T-helper 17 cell (primary cell): ENCODE results near the gene DCTN2. TPM values are rescaled to one million over a fixed set of nuclear protein-coding genes. Genes with fewer than 3 reads are reported as not detected.
A peak's percentile ranks its signal among the peaks of the same experiment; 100 is the strongest.
"Not testable (repeated sequence)": the region's sequence is repeated elsewhere in the genome, so short reads cannot be mapped to it uniquely, and the experiment has no call there.

Source experiments
- ATAC-seq: fragments of 150-1000 bp; cut with Tn5 transposase; 2 replicates; pipeline ENCODE4 v1.10.0; 2021; ENCODE audit warnings: mild to moderate bottlenecking, moderate library complexity
- DNase-seq, 3 donors: peaks; one replicate each; pipeline versions ENCODE4 v3.0.0 to v3.0.0-alpha.2; 2020 to 2021
- H3K9me3 ChIP-seq: one replicate; pipeline ENCODE4 v1.7.0; 2013; ENCODE audit warnings: low read length, mild to moderate bottlenecking; ENCODE audit not compliant: control insufficient read depth, poor library complexity, severe bottlenecking
- H3K27ac Mint-ChIP-seq: one replicate; pipeline ENCODE4 v1.8.0; 2022; ENCODE audit warnings: mild to moderate bottlenecking, moderate library complexity, mixed read lengths
- H3K27me3 Mint-ChIP-seq: one replicate; pipeline ENCODE4 v1.8.0; 2022; ENCODE audit warnings: mixed read lengths
- H3K36me3 Mint-ChIP-seq: one replicate; pipeline ENCODE4 v1.8.0; 2022; ENCODE audit warnings: low read depth, mixed read lengths
- H3K4me1 Mint-ChIP-seq: one replicate; pipeline ENCODE4 v1.8.0; 2022; ENCODE audit warnings: mild to moderate bottlenecking, mixed read lengths
- H3K4me3 Mint-ChIP-seq: one replicate; pipeline ENCODE4 v1.8.0; 2022; ENCODE audit warnings: mild to moderate bottlenecking, moderate library complexity, mixed read lengths
- total RNA-seq, 4 donors: library from RNA in 2 of 4; stranded (reverse) in 2 of 4; gene quantifications; one replicate each; pipeline ENCODE4 v1.2.3 and lab custom pipeline; 2022 to 2026

Gene DCTN2
- 10 to 100 TPM; 63.9 to 78.8 TPM for total RNA-seq
- total RNA-seq (lab: John Stamatoyannopoulos, UW): 51.1 to 86.6 reads per million in 2 donors

- peak; percentile 98 for ATAC-seq
- peak within 1 kb of the TSS; percentile 97 for H3K4me3 Mint-ChIP-seq
- peak; percentile 77 to 86 (median 82) for DNase-seq
- peak within 1 kb of the TSS; percentile 94 for H3K27ac Mint-ChIP-seq
- no peaks in the 10 kb centered on the region for H3K27me3 Mint-ChIP-seq
- no peaks in the 10 kb centered on the region for H3K9me3 ChIP-seq
- H3K4me1 Mint-ChIP-seq: peaks cover 40% of the 10 kb centered on the region
- no peaks in the 10 kb centered on the region for H3K36me3 Mint-ChIP-seq
Measured at GRCh38 chr12:57546438-57547287, at the start of gene DCTN2. DCTN2 (minus strand) TSS chr12:57547192; CDS start chr12:57547063, 129 bp downstream.

- H3K9me3 ChIP-seq: no peaks in the 10 kb centered on the region
- DNase-seq (no peak), ATAC-seq (no peak)
- H3K36me3 Mint-ChIP-seq: peaks cover 12% of the 10 kb centered on the region
- no peak overlapping the region for H3K27ac Mint-ChIP-seq
- H3K27me3 Mint-ChIP-seq: no peaks in the 10 kb centered on the region
- peaks cover 31% of the 10 kb centered on the region for H3K4me1 Mint-ChIP-seq
- no peak overlapping the region for H3K4me3 Mint-ChIP-seq
Measured at GRCh38 chr12:57593187-57593586, 46.2 kb upstream of the DCTN2 start.

GRCh38 chr12:57592551-57593165, 45.7 kb upstream of the DCTN2 start:
- Mint-ChIP-seq H3K27ac (peak overlapping the region; percentile 81), H3K27me3 (no peaks in the 10 kb centered on the region), H3K4me1 (peaks cover 29% of the 10 kb centered on the region), H3K36me3 (peaks cover 10% of the 10 kb centered on the region), H3K4me3 (peak overlapping the region; percentile 90)
- DNase-seq (no peak), ATAC-seq (no peak)
- H3K9me3 ChIP-seq: no peaks in the 10 kb centered on the region

- H3K36me3 Mint-ChIP-seq: peaks cover 5% of the 10 kb centered on the region
- DNase-seq (no peak), ATAC-seq (no peak)
- no peaks in the 10 kb centered on the region for H3K9me3 ChIP-seq
- H3K27me3 Mint-ChIP-seq: no peaks in the 10 kb centered on the region
- peaks cover 25% of the 10 kb centered on the region for H3K4me1 Mint-ChIP-seq
- H3K4me3 Mint-ChIP-seq: peak overlapping the region; percentile 90
- peak overlapping the region; percentile 81 for H3K27ac Mint-ChIP-seq
Measured at GRCh38 chr12:57591782-57592325, 44.9 kb upstream of the DCTN2 start.

GRCh38 chr12:57590864-57591781, 44.1 kb upstream of the DCTN2 start, which contains the start of gene PIP4K2C:
PIP4K2C (plus strand) TSS chr12:57591192; CDS start chr12:57591290, 98 bp downstream.
- Mint-ChIP-seq H3K27ac (peak within 1 kb of the TSS; percentile 81), H3K4me3 (peak within 1 kb of the TSS; percentile 90), H3K27me3 (no peaks in the 10 kb centered on the region), H3K36me3 (peaks cover 2% of the 10 kb centered on the region), H3K4me1 (peaks cover 23% of the 10 kb centered on the region)
- H3K9me3 ChIP-seq: no peaks in the 10 kb centered on the region
- peak; percentile 93 for ATAC-seq
- peak; percentile 52 to 84 (median 79) for DNase-seq

- no peak for ATAC-seq
- H3K36me3 Mint-ChIP-seq: no peaks in the 10 kb centered on the region
Measured at GRCh38 chr12:57590479-57590863, 43.5 kb upstream of the DCTN2 start.

GRCh38 chr12:57588951-57589610, 42.1 kb upstream of the DCTN2 start:
- H3K4me1 Mint-ChIP-seq: peaks cover 26% of the 10 kb centered on the region
- not testable (repeated sequence) for H3K27ac Mint-ChIP-seq, H3K9me3 ChIP-seq, H3K4me3 Mint-ChIP-seq, DNase-seq, ATAC-seq, H3K36me3 Mint-ChIP-seq
- H3K27me3 Mint-ChIP-seq: peaks cover 12% of the 10 kb centered on the region

More at GRCh38 chr12:57590479-57590863, 43.5 kb upstream of the DCTN2 start:
- H3K27me3 Mint-ChIP-seq: peaks cover 1% of the 10 kb centered on the region
- DNase-seq: no peak
- peaks cover 23% of the 10 kb centered on the region for H3K4me1 Mint-ChIP-seq
- H3K4me3 Mint-ChIP-seq: peak overlapping the region; percentile 90
- no peaks in the 10 kb centered on the region for H3K9me3 ChIP-seq
- peak overlapping the region; percentile 81 for H3K27ac Mint-ChIP-seq

GRCh38 chr12:57586832-57587429, 39.9 kb upstream of the DCTN2 start:
- DNase-seq: no peak
- H3K9me3 ChIP-seq: no peaks in the 10 kb centered on the region
- peaks cover 20% of the 10 kb centered on the region for H3K27me3 Mint-ChIP-seq
- H3K27ac Mint-ChIP-seq: no peak overlapping the region
- ATAC-seq: no peak
- peaks cover 22% of the 10 kb centered on the region for H3K4me1 Mint-ChIP-seq
- H3K4me3 Mint-ChIP-seq: no peak overlapping the region
- H3K36me3 Mint-ChIP-seq: peaks cover 2% of the 10 kb centered on the region

- H3K27me3 Mint-ChIP-seq: peaks cover 20% of the 10 kb centered on the region
- ATAC-seq (no peak), DNase-seq (no peak)
- peaks cover 17% of the 10 kb centered on the region for H3K4me1 Mint-ChIP-seq
- H3K36me3 Mint-ChIP-seq: peaks cover 2% of the 10 kb centered on the region
- H3K27ac Mint-ChIP-seq: no peak overlapping the region
- H3K9me3 ChIP-seq: no peaks in the 10 kb centered on the region
- H3K4me3 Mint-ChIP-seq: no peak overlapping the region
Measured at GRCh38 chr12:57586128-57586527, 39.1 kb upstream of the DCTN2 start.

GRCh38 chr12:57585156-57585555, 38.2 kb upstream of the DCTN2 start:
- H3K4me3 Mint-ChIP-seq: no peak overlapping the region
- DNase-seq: no peak
- H3K27me3 Mint-ChIP-seq: peaks cover 20% of the 10 kb centered on the region
- H3K27ac Mint-ChIP-seq: no peak overlapping the region
- H3K36me3 Mint-ChIP-seq: peaks cover 2% of the 10 kb centered on the region
- peaks cover 11% of the 10 kb centered on the region for H3K4me1 Mint-ChIP-seq
- H3K9me3 ChIP-seq: no peaks in the 10 kb centered on the region
- no peak for ATAC-seq

- Mint-ChIP-seq H3K4me3 (no peak overlapping the region), H3K4me1 (peaks cover 11% of the 10 kb centered on the region), H3K36me3 (peaks cover 2% of the 10 kb centered on the region), H3K27ac (no peak overlapping the region), H3K27me3 (peaks cover 20% of the 10 kb centered on the region)
- H3K9me3 ChIP-seq: no peaks in the 10 kb centered on the region
- ATAC-seq (no peak), DNase-seq (no peak)
Measured at GRCh38 chr12:57584690-57585089, 37.7 kb upstream of the DCTN2 start.

GRCh38 chr12:57584050-57584449, 37.1 kb upstream of the DCTN2 start:
- no peak overlapping the region for H3K4me3 Mint-ChIP-seq
- DNase-seq (no peak), ATAC-seq (no peak)
- H3K27ac Mint-ChIP-seq: no peak overlapping the region
- H3K27me3 Mint-ChIP-seq: peaks cover 20% of the 10 kb centered on the region
- peaks cover 2% of the 10 kb centered on the region for H3K36me3 Mint-ChIP-seq
- H3K9me3 ChIP-seq: no peaks in the 10 kb centered on the region
- H3K4me1 Mint-ChIP-seq: peaks cover 11% of the 10 kb centered on the region
